GM19372 (cell line): Measurements from ENCODE around the gene CHRNA4.

ENCODE experiments used
- ATAC-seq: cut with Tn5 transposase; IDR thresholded peaks from one replicate; pipeline ENCODE4 v1.9.1; 2021; ENCODE audit warnings: mild to moderate bottlenecking, low read depth, moderate library complexity; ENCODE audit not compliant: unreplicated experiment

CHRNA4 gene

DNA sequence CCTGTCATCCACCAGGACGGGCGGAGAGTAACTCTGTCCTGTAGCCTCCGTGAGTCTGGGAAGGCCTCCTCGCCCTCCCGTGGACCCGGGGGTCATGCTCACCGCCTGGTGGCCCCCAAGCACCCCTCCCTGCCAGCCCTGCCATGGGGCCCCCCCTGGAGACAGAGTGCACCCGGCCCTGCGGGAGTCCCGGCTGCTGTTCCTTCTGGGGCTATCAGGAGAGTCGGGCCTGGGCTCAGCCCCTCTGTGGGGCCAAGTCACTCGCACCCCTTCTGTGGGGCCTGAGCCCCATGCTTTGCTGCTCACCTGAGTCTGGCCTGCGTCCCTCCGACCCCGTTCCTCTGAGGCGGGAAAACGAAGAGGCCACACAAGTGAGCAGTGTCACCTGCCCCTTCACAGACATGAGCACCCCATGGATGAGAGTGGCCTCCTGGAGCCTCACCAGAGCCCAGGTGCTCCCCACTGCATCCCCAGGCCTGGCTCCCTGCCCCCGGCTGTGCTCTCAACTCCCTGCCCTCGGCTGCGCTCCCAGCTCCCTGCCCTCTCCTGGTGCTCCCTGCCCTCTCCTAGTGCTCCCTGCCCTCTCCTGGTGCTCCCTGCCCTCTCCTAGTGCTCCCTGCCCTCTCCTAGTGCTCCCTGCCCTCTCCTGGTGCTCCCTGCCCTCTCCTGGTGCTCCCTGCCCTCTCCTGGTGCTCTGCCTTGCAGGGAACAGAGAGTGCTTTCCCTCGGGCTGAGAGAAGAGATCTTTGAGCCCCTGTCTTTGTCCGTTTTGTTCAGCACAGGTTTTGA lies 4.6 kb upstream of the CHRNA4 start:
- ATAC-seq, result no peak

DNA sequence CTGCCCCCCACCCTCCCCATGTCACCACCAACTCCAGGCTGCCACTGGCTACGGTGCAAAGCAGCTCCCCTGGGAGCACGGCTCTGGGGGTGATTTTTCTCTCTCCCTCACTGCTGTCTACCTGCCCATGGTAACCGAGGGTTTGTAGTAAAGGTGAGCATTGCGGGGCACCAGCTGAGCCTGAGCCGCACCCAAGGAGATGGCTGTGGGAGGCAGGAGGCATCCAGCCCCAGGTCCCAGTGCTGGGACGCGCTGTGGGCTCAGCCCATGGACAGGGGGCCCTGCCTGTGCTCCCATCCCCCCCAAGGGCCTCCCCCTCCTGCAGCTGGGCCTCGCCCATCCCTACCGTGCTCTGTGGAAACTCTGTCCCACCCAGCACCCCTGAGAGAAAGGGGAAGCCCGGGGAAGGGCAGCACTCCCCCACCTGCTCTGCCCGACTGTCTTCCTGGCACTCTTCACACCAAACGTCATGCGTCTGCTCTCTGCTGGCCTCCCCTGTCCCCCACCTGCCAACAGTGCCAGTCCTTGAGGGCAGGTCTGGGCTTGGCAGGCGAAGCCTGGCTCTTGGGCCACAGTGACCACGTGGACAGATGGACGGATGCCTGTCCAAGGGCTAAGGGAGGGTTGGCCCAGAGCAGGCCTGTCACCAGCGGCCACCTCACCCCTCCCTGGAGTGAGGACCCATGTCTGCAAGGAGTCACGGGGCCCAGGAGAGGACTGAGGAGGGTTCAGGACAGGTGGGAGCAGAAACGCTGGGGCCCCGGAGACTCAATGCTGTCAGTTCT lies 3.8 kb upstream of the CHRNA4 start:
- ATAC-seq, result no peak

DNA sequence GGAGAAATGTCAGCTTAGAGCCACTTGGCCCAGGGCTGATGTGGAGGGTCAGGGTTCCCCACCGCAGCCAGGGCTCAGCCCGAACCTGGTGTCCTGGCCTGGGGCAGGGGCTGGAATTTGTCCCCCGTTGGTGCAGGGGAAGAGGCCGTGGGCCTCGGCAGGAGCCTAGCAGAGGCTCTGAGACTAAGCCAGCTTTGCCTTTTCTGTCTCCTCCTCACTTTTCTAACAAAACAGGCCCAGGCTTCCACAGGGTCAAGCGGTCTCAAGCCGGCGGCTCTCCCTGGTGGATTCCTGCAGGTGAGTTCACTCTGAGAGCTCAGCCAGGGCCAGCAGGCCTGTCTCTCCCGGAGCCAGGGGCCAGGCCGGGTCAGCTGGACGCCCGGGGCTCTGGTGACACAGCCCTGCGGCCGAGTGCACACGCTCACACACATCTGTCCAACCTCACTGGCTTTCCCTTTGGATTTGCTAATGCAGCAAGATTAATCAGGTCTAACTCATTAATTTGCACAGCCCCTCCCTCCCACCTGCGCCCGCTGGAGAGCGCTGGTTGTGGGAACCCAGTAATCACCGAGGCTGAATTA lies 2.9 kb upstream of the CHRNA4 start:
- ATAC-seq, result no peak

DNA sequence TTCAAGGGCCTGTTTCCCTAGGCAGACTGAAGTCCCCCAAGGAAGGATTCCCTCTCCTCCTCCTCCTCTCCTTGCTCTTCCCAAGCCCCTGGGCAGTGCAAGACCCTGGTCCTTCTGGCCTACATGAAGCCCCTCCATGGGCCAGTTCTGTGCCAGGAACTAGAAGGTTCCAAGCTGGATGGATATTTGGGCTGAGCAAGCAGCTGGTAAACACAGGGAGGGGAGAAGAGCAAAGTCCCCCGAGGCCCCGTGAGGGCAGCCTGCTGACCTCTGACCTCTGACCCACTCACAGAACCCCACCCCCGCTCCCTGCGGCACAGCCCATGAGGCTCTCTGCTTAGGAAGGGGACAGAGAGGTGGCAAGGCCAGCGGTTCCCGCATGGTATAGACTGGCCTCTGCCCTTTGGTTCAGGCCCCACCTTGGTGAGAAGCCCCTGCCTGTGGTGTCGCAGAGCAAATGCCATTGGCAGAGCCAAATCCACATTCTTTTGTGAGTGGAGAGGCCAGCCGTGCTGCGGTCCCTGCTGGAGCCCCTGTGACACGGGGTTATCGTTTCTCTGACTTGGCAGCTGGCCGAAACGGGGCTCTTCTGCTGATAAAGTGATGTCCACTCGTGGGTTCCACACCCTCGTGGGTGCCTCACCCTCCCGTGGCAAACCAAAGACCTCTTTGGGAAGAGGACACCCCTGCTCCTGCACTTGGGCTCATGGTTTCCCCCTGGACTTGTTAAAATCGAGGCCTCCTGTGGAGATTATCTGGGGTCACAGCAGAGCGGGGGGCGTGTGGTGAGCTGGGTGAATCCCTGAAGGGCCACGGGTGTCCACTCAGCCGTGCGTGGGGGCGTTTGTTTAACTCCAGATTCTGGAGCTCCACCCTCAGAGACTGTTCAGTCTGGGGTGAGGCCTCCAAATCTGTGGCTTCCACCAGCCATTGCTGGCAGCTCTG lies 2.1 kb upstream of the CHRNA4 start:
- ATAC-seq, result no peak

DNA sequence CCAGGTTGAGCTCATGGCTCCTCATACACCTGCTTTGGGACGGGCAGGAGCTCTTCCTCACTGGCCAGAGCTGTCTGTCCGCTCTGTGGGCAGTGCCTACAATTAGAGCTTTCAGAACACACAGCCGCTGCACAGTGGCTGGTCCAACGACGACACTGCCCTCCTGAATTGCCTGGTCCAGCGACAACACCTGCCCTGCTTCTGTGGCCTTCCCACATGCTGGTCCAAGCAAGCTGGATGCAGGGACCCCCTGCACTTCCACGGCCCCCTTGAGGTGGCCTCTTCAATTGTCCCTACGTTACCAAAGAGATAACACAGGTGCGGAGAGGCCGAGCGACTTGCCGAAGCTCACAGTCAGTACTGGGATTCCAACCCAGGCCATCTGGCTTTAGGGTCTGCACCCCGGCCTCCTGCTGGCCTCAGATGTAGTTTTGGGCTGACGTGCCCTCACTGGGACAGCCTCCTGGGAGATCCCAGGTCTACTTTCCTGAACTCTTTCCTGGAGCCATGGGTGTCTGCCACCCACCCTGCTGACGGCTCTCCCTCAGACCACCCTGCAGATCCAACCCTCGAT lies 1.4 kb upstream of the CHRNA4 start:
- no peak for ATAC-seq

DNA sequence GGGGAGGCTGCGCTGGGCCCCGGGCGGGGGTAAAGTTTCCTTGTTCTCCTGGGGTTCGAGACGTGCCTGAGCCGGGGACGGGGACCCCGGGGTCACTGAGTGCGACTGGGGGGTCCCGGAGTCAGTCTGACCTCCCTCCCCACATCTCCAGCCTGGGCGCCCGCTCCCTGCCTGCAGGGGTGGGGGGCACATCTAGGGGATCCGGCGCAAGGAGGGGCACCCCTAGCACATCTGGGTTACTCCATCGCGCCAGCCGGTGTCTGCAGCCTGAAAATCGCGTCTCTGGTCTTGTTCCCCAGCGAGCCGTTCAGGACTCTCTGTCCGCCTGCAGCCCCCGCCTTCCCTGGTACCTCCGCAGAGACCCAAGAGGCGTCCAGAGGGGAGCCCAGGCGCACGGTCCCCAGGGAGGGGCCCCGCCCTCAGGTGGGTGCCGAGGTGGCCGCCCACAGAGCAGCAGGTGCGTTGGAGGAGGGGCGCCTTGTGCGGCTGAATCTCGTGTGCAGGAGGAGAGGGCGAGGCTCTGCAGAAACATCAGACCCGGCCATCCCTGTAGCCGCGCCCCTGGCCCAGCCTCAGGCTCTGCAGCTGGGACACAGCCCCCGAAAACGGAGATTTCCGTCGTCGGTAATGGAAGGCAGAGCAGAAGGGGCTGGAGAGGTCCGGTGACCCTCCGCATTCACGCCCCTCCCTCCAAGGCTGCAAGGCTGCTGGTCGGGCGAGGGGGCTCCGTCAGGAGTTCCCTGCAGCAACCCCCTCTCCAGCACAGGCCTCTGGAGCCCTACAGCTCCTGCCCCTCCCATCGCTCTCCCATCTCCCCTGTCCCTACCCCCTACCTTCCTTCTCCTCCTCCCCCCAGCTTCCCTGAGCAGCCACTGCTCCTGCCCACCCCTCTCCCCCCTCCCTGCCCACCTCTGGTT lies 628 bp upstream of the CHRNA4 start:
- ATAC-seq, result no peak

DNA sequence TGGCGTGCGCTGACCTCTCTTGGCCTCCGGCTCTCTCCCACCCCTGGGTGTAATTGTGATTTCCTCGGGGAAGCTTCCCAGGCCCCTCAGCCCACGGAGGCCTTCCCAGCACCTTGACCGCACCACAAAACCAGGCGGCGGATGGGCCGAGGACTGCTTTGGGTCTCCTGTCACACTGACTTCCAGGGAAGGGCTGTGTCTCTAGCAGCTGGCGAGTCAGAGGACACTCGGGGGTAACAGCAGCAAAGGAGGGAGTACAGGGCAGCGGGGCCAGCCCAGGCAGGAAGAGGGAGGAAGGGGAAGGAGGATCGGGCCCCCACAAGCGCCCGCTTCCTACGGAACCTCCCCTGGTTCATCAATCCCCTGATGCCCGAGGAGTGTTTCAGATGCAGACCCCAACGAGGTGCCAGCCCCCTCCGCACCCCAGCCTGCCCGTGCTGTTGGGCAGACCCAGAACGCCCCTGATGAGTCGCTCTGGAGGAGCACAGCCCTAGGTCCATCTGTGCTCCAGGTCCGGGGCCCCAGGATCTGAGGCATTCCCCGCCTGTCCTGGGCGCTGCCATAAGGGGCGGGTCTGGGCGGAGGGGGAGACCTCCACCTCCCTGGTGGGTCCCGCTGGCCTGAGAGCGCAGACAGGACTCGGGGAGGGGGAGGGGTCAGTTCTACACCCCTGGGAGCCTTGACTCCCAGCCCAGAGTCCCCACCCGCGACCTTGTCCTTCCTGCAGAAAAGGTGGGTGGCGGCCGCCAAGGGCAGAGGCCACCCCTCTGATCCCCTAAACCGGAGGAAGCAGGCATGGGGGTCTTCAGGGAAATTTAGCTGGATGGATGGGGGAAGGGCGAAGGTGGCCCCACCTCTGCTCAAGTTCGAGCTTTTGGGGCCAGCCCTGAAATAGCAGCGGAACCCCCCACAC lies 956 bp downstream of the CHRNA4 start:
- ATAC-seq, result no peak

DNA sequence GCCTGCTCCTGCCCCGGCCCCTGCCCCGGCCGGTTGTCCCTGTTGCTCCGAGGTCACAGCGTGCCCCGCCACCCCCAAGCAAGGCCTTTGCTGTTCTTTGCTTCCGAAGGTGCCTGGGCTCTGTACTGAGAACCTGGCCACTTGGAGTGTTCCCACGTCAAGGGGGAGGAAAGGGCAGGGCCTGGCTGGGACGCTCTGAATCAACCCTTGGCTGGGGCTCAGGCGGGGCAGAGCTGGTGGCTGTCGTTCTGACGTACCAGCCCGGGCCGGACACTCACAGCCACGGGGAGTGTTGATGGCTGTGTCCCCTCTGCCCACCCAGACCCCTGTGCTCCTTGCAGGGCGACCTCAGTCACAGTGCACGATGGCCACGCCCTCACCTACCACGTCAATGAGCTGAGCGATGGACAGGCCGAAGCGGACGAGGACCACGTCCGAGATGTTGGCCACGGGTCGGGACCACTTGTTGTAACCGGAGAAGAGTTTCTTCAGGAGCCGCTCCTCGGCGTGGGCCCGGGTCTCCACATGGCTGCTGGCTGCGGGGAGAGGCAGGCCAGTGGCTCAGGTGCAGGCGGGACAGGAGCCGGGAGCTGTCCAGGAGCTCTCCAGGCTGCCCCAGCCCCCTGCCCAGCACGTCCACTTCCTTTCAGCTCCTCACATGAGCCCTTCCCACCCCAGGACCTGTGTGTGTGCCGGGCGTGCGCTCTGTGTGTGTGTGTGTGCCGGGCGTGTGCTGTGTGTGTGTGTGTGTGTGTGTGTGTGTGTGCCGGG lies 1.8 kb downstream of the CHRNA4 start:
- no peak for ATAC-seq

DNA sequence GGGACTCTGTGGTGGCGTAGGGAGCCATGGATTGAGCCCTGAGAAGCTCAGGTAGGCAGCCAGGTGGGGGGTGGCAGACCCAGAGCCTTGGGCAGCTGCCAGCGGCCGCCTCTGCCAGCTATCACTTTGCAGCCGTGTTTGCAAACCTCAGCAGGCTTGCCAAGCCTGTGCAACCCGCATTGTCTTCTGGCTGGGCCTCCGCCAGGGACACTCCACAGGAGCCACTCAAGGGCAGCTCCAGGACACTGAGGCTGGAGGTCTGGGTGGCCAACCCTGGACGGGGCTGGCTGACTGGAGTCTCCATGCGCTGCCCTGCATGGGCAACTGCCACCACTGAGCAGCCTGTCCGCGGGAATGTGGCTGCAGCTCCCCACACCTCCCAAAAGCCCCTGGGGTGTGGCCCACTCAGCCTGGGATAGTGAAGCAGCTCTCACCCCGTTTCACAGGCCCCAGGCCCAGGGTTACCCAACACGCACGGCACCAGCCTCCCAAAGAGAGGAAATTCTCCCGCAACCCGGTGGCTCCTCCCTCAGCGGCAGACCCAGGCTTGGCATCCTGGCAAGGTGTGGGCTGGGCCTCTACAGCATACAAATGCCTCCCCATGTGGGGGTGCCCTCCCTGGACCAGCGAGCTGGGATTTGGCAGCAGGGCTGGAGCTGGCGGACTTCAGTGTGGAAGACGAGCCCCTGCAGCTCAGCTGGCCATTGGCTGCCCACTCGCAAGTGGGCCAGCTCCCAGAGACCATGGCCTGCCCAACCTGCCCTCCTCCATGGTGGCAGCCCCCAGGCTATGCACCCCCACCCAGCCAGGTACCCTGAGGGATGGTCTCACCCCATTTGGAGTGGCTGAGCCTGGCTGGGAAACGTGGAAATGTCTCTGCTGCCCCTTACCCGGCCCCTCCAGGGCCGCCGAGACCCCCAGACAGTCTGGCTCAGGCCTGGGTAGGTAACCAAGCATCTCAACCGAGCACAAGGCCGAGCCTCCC lies 2.9 kb downstream of the CHRNA4 start:
- no peak for ATAC-seq

DNA sequence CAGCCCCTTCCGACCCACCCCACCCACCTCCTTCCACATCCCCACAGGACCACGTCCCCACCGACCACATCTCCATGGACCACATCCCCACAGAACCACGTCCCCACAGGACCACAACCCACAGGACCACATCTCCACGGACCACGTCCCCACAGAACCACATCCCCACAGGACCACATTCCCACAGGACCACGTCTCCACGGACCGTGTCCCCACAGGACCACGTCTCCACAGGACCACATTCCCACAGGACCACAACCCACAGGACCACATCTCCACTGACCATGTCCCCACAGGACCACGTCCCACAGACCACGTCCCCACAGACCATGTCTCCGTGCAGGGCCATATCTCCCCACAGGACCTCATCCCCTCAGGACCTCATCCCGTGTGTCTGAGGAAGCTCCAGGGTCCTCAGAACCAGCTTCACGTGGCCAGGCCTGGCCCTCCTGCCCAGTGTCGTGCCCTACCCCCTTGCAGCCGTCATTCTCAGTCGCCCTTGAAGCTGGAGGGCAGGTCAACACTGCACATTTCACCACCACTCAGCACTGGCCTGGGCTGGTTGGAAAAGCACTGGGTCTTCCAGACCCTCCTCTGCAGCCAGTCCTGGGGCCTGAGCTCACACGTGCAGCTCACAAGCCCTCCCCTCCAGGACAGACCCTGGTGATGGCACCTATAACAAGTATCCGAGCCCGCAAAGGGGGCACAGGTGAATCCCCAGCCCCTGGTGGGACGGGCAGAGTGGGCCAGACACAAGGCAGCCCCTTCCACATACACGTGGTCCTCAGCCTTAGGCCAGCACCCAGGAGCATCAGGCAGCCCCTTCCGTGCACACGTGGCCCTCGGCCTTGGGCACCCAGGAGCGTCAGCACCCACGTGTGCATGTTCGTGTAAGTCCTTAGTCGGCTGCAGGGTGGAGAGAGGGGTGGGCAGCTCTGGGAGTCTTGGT lies 3.9 kb downstream of the CHRNA4 start:
- ATAC-seq, result no peak

DNA sequence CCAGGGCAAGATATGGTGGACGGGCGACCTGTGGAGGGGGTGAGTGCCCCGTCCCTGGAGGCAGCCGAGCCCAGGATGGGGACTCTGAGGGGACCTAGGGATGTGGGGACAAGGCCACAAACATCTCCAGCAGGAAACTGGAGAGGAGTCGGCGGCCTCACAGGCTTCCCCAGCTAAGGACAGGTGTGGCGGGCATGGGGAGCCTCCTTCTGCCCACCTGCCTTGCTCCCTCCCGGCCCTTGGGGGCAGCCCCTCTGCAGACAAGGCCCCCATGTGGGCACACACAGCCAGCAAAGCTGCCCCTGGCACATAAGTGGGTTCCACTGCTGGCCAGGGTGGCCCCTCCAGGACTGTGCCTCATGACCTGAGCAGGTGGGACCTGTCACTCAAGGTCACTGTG lies 4.6 kb downstream of the CHRNA4 start:
- ATAC-seq, result no peak

DNA sequence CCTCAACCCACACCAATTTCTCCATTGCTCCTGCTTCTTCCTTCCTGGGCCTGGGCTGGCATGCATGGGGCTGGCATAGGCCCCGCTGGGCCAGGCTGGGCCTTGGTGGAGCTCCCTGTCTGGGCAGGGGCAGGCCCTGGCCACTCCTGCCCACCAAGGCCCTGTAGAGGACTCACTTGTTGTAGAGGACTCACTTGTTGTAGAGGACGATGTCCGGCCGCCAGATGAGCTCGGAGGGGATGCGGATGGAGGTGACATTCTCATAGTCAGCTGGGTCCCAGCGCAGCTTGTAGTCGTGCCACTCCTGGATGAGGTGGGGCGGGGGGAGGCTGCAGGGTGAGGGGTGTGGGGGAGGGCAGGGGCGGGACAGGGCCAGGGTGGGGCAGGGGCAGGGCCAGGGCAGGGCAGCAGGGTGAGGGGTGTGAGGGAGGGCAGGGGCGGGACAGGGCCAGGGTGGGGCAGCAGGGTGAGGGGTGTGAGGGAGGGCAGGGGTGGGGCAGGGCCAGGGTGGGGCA lies 5.3 kb downstream of the CHRNA4 start:
- ATAC-seq, result no peak

DNA sequence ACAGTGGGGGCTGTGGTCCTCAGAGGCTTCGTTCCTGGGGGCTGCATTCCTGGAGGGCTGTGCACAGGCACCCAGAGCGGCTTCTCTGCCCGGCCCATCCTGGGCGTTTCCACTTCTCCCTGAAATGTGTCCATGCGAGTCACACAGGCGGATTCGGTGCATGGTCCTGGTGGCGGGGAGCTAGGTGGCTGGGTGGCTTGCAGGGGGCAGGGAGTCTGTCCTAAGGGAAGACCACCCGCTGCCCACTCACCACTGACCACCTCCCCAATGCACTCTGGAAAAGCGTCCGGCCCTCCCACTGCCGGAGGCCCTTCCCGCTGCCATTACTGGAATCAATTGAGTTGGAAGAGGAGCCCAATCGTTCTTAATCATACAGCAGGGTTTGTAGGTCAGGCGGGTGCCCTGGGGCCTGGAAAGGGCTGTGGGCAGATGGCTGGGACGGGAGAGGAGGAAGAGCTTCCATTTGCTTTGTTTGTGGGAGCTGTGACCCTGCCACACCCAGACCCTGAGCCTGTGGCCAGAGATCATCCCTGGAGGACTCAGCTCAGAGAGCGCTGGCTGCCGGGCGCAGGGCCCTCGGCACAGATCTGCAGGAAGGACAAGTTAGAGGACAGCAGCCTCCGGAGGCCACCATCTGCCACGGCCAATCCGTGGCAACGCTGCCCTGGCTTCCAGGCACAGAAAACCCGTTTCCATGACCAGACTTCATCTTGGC lies 6.4 kb downstream of the CHRNA4 start:
- ATAC-seq, result no peak

DNA sequence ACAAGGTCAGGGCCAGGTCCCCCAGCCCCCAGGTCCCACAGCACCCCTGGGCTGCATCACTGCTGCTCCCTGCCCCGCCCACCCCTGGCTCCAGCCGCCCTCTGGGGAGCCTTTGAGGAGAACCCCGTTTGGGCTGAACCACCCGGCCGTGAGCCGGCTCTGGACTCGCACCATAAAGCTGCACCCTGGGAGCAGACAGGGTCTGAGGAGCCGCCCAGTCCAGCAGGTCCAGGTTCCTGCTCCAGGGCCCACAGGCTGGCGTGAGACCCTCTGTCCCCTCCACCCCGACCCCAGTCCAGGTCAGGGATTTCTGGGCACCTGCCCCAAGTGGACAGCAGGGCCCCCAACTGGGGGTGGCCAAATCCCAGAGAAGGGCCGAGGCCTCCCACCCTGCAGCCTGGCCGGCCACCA lies 8.3 kb downstream of the CHRNA4 start:
- ATAC-seq, result no peak
